ENCODE results near the gene PLEKHO2.

Gene PLEKHO2

GRCh38 chr15:64888336-64888735 is 46.6 kb downstream of the PLEKHO2 start:
- TF ChIP-seq POLR2AphosphoS5 (IDR thresholded peaks at IDR 0.05; ENCODE audit: low read depth, low read length) (no peak), FOXP2 (optimal IDR thresholded peaks at IDR 0.05; ENCODE audit: borderline replicate concordance, extremely low read depth, extremely low read length, insufficient read depth) (no peak), SIN3A (IDR thresholded peaks at IDR 0.05; ENCODE audit: borderline replicate concordance, insufficient read depth, low read length) (no peak), TAF1 (IDR thresholded peaks at IDR 0.05; ENCODE audit: borderline replicate concordance, insufficient read depth, low read length) (no peak), REST (IDR thresholded peaks at IDR 0.05; ENCODE audit: insufficient read depth in 1 of 2, low read depth in 2 of 2, low read length in 2 of 2) (no peak)

- TF ChIP-seq POLR2AphosphoS5 (IDR thresholded peaks at IDR 0.05; ENCODE audit: low read depth, low read length) = no peak
- TF ChIP-seq SIN3A (IDR thresholded peaks at IDR 0.05; ENCODE audit: borderline replicate concordance, insufficient read depth, low read length) = no peak
- TF ChIP-seq REST (IDR thresholded peaks at IDR 0.05; ENCODE audit: insufficient read depth in 1 of 2, low read depth in 2 of 2, low read length in 2 of 2) = no peak
- no peak for TF ChIP-seq FOXP2 (optimal IDR thresholded peaks at IDR 0.05; ENCODE audit: borderline replicate concordance, extremely low read depth, extremely low read length, insufficient read depth)
Observed at GRCh38 chr15:64891561-64891960, 49.8 kb downstream of the PLEKHO2 start.

GRCh38 chr15:64892847-64893403 is 51.2 kb downstream of the PLEKHO2 start:
- no peak for TF ChIP-seq POLR2AphosphoS5 (IDR thresholded peaks at IDR 0.05; ENCODE audit: low read depth, low read length)
- no peak for TF ChIP-seq SIN3A (IDR thresholded peaks at IDR 0.05; ENCODE audit: borderline replicate concordance, insufficient read depth, low read length)
- TF ChIP-seq TAF1 (IDR thresholded peaks at IDR 0.05; ENCODE audit: borderline replicate concordance, insufficient read depth, low read length) = no peak
- no peak for TF ChIP-seq FOXP2 (optimal IDR thresholded peaks at IDR 0.05; ENCODE audit: borderline replicate concordance, extremely low read depth, extremely low read length, insufficient read depth)
- TF ChIP-seq REST (IDR thresholded peaks at IDR 0.05; ENCODE audit: insufficient read depth in 1 of 2, low read depth in 2 of 2, low read length in 2 of 2) = no peak

DNA sequence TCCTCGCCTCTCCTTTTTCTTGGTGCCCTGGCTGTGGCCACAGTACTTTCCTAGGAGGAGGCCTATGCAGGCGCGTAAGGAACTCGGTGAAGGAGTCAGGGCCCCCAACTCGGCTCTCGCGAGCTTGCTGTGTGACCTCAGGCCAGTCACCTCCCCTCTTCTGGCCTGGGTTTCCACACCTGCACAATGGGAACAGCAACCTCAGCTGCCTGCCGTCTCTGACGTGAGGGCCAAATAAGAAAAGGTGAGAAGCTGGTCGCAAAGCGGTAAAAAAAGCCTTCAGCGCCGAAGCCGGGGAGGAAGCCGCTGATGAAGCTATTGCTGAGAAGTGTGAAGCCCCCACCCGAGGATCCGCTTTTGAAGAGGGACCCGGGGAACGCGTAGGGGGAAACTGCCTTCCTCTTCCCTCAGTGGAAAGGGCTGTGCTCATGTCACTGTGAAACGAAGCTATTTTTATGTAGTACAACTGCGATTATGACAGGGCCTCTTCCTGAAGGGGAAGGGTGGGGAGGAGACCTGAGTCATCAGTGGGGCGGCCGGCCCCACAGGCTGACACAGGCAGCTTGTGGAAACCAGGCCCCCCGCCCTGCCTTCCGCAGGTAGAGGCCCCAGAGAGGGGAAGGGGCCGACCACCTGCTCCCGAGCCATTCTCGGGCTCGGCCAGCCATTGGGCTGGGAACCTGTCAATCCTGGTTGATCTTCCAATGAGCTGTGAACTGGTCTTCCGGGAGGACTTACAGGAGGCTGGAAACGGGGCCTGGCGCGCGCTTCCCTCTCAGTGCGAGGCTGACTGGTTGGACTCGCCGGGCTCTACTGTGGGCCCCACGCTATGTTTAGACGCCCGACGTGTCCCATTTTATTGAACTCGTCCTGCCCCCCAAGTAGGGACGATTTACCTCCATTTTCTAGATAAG is 52.0 kb downstream of the PLEKHO2 start:
- 0 out of 4 replicates have a peak, but pooled peaks of 1 of the 2 experiments have one; percentile 18 for TF ChIP-seq REST (IDR thresholded peaks at IDR 0.05; ENCODE audit: insufficient read depth in 1 of 2, low read depth in 2 of 2, low read length in 2 of 2)
- TF ChIP-seq TAF1 (IDR thresholded peaks at IDR 0.05; ENCODE audit: borderline replicate concordance, insufficient read depth, low read length) = peak; percentile 24; the same call in 1 of the 2 replicates
- TF ChIP-seq POLR2AphosphoS5 (IDR thresholded peaks at IDR 0.05; ENCODE audit: low read depth, low read length) = peak; percentile 54; the same call in 1 of the 2 replicates
- TF ChIP-seq SIN3A (IDR thresholded peaks at IDR 0.05; ENCODE audit: borderline replicate concordance, insufficient read depth, low read length) = no peak
- no peak for TF ChIP-seq FOXP2 (optimal IDR thresholded peaks at IDR 0.05; ENCODE audit: borderline replicate concordance, extremely low read depth, extremely low read length, insufficient read depth)

Measured in PFSK-1 (cell line).